GM21825 (cell line): ENCODE data around the gene ZNF615.
"Not testable (repeated sequence)": the region's sequence is repeated elsewhere in the genome, so short reads cannot be mapped to it uniquely, and the experiment has no call there.

Source experiments
- ATAC-seq: cut with Tn5 transposase; IDR thresholded peaks from one replicate; pipeline ENCODE4 v1.9.1; 2021; ENCODE audit warnings: mild to moderate bottlenecking, moderate library complexity; ENCODE audit not compliant: unreplicated experiment

The ZNF615 gene

DNA sequence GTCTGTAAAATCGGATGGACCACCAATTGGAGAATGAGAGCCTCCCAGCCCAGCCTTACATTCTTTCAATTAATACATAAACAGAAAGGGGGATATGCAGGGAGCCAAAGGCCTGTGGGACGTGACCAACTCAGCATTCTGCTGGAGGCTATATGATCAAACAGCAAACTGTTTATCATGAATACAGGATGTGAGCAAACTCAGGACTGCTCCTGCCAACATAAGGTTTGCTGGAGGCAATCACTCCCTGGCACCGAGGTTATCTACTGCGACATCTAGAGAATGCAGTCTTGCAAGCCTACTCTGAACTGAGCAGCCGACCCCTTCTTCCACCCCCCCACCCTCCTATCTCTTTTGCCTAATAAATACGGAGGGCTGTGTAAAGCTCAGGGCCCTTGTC, 27.1 kb downstream of the ZNF615 start:
- ATAC-seq: not testable (repeated sequence)

DNA sequence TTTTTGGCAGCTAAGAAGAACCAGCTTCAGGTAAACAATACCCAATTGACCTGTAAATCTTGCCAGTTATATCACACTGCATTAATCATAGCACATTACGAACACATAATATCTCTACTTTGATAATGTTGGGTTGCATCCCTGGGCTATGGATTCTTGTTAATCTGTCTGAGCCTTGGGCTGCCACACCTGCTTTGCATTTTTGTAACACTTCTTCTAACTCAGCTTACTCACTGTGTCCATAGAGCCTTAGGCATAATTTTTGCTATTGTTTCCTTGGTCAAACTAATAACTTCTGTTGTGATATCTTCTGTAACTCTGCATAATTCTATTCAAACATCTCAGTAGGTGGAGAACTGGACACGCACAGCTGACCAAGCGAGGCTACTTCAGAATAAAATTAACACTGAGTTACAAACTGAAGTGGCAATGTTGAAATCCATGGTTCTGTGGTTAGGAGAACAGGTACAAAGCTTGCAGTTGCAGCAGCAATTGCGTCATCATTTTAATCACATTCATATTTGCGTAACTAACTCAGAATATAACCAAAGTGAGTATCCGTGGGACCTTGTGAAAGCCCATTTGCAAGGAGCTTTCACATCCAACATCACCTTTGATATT, 27.8 kb downstream of the ZNF615 start:
- no peak for ATAC-seq

DNA sequence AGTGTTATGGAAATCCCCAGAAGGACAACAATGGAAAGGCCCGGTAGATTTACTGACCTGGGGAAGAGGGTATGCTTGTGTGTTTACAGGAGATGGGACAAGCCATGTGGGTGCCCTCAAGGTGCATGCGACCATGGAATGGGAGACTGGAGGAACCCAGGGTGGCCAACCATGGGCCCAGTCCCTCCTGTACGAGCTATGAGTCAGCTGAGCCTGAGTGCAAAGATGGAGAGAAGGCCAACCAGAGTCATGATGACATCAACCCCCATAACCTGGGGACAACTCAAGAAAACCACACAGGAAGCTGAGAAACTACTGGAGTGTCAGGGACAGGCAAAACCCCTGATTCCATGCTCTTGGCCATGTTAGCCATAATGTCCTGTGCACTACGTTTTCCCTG, 29.1 kb downstream of the ZNF615 start:
- ATAC-seq: no peak

DNA sequence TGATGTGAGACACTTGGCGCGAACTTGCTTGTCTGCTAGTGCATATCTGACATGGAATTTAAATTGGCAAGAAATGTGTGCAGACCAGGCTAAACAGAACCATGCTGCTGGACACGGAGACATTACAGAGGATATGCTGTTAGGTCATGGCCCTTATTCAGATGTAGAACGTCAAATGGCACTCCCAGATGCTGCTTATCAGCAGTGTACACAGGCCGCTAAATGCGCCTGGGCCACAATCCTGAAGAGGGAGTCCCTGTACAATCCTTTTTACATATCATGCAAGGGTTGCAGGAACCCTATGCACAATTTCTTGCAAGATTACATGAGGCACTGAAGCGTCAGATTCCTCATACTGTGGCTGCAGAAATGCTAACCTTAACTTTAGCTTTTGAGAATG, 30.7 kb downstream of the ZNF615 start:
- no peak for ATAC-seq

DNA sequence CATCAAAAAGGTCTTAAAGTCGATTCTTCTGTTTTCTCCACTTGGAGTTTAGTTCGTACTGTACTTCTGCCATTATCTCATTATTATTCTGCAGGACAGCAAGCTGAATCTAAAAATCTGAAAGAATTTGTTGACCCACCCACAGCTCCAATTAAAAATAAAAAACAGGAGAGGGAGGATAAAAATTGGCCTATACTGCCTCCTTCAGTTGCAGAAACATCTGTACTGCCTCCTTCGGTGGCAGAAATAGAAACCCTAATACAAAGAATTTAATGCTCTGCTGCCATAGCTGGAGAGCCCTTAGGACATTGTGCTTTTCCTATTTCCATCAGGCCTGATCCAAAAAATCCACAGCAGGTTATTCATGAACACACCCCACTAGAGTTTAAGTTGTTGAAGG, 31.2 kb downstream of the ZNF615 start:
- ATAC-seq: no peak

DNA sequence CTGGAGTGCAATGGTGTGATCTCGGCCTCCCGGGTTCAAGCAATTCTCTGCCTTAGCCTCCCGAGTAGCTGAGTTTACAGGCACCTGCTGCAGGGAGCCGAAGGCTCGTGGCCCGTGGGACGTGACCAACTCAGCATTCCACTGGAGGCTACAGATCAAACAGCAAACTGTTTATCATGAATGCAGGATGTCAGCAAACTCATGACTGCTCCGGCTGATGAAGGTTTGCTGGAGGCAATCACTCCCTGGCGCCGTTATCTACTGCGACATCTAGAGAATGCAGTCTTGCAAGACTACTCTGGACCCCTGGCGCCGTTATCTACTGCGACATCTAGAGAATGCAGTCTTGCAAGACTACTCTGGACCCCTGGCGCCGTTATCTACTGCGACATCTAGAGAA, 32.2 kb downstream of the ZNF615 start:
- ATAC-seq: not testable (repeated sequence)

DNA sequence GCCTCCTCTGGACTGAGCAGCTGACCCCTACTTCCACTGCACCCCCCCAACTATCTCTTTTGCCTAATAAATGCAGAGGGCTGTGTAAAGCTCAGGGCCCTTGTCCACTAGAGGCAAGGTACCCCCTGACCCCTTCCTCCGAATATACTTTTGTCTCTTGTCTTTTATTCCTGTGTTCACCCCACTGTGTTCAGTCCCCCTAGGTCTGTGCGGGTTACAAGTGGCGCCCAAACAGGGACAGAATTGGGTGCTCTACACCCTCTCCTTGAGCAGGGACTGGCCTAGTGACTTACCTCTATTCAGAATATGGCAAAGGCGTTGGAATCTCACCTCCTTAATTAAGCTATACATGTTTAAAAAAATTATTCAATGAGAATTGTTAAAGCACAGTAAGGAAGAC, 36.4 kb downstream of the ZNF615 start:
- no peak for ATAC-seq

DNA sequence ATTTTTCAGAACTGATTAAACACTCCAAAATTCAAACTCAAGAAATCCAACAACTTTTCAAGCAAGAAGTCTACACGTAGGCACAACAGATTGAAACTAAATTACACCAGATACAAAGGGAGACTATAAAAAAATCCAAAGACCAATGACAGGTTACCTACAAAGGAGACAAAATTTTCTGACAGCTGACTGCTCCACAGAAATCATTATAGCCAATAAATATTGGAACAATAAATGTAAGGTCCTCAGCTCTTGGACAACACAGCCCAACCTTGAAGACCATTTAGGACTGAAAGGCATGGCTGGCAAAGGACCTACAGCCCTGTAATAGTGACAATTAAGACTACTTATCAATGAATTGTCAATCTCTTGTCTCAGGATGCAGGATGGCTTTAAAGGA, 37.3 kb downstream of the ZNF615 start:
- no peak for ATAC-seq

DNA sequence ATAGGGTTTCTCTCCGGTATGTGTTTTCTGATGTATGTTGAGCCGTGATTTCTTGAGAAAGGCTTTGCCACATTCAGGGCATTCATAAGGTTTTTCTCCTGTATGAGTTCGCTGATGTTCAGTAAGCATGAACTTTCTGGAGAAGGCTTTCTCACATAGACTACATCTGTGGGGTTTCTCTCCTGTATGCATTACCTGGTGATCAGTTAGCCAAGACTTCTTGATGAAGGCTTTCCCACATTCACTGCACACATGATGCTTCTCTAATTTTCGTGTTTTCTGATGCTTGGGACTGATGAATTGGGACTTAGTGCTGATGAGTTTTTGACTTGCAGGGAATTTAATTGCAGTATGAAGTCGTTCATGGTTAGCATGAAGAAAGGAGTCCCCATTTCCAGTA, 42.4 kb downstream of the ZNF615 start:
- no peak for ATAC-seq

DNA sequence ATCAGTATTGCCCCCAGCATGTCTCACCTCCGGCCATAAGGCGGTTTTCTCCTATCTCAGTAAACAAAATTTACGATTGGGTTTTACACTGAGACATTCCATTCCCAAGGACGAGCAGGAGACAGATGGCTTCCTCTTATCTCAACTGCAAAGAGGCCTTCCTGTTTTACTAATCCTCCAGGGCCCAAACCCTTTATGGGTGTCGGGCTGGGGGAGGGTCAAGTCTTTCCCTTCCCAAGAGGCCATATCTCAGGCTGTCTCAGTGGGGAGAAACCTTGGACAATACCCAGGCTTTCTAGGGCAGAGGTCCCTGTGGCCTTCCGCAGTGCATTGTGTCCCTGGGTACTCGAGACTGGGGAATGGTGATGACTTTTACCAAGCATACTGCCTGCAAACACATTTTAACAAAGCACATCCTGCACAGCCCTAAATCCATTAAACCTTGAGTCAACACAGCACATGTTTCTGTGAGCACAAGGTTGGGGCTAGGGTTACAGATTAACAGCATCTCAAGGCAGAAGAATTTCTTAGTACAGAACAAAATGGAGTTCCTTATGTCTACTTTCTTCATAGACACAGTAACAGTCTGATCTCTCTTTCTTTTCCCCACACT, 47.3 kb downstream of the ZNF615 start:
- ATAC-seq: not testable (repeated sequence)

DNA sequence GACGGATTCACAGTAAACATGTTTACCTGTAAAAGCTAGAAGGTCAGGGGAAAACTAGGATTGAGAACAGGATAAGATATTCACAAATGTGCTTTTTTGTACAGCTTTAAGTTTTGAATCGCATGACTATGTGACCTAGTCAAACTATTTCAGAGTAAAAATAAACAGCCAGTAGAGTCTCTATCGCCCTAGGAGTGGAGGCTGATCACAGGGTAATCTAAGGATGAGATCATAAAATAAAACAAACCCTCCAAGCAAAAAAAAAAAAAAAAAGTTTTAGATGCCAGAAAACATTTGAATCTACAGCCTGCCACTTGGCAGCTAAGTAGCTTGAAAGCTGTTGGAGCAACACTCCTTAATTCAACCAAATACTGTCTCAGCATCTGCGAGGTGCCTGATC, 48.2 kb downstream of the ZNF615 start:
- ATAC-seq: no peak

DNA sequence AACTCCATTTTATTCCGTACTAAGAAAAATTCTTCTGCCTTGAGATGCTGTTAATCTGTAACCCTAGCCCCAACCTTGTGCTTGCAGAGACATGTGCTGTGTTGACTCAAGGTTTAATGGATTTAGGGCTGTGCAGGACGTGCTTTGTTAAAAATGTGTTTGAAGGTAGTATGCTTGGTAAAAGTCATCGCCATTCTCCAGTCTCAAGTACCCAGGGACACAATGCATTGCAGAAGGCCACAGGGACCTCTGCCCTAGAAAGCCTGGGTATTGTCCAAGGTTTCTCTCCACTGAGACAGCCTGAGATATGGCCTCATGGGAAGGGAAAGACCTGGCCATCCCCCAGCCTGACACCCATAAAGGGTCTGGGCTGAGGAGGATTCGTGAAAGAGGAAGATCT, 50.2 kb downstream of the ZNF615 start:
- not testable (repeated sequence) for ATAC-seq

DNA sequence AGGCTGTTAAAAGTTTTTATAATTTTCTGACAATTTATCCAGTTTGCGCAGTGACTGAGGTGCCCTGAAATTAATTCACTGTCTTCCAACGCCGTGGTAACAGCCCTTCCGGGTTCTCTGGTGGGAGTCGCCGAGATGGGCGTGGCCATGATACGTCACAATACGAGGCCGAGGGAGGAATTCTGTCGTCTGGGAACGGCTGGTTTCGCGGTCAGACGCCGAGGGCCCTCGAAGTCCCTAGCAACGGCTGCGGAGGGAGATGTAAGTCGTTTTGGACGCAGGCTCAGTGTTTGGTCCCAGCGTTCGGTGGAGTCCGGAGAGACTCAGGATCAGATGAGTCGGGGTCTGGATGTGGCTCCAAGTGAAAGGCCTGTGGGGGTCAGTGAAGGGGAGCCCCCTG, 59.0 kb downstream of the ZNF615 start:
- ATAC-seq: no peak

DNA sequence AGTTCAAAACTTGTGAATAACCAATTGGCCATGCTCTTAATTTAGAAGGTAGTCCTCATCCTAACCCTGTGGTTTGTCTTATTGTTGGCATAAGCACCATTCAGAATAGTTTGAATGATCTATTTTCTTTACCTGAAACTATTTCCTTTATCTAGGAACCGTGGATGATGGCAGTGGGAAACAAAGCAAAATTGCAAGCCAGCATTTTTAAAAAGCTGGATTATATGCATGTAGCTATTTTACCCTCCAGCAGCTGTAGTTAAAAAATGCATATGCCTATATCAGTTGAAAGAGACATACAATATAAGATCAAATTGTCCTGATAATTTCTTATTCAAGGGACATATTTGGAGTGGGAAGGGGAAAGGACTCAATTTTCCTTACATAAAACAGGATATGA, 61.4 kb downstream of the ZNF615 start:
- ATAC-seq: no peak

DNA sequence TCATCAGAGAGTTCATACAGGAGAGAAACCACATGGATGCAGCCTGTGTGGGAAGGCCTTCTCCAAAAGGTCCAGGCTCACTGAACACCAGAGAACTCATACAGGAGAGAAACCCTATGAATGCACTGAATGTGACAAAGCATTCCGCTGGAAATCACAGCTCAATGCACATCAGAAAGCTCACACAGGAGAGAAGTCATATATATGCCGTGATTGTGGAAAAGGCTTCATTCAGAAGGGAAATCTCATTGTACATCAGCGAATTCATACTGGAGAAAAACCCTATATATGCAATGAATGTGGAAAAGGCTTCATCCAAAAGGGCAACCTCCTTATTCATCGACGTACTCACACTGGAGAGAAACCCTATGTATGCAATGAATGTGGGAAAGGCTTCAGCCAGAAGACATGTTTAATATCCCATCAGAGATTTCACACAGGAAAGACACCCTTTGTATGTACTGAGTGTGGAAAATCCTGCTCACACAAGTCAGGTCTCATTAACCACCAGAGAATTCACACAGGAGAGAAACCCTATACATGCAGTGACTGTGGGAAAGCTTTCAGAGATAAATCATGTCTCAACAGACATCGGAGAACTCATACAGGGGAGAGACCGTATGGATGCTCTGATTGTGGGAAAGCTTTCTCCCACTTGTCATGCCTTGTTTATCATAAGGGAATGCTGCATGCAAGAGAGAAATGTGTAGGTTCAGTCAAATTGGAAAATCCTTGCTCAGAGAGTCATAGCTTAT, 63.0 kb downstream of the ZNF615 start:
- no peak for ATAC-seq
